GM13977 (cell line): ENCODE results near the gene NDRG3.
A peak's percentile ranks its signal among the peaks of the same experiment; 100 is the strongest.

Source experiments
- DNase-seq: peaks from one replicate; pipeline ENCODE4 v3.0.0; 2012; ENCODE audit warnings: low spot score
- in situ Hi-C: fragments of 300-500 bp; cut with MboI; formaldehyde crosslinking; loops from one replicate; pipeline ENCODE4 v1.12.0; 2022; ENCODE audit warnings: low sequenced_read_pairs, low pct_unique_long_range_greater_than_20kb, mixed read lengths, inconsistent platforms; ENCODE audit not compliant: unreplicated experiment
- TF ChIP-seq, protein P1 (sequence below): IDR thresholded peaks from 2 replicates; pipeline ENCODE4 v1.5.1; 2012; ENCODE audit warnings: mild to moderate bottlenecking, control low read depth; ENCODE audit not compliant: insufficient read depth; ENCODE audit errors: extremely low read depth, missing control alignments

NDRG3 gene

DNA sequence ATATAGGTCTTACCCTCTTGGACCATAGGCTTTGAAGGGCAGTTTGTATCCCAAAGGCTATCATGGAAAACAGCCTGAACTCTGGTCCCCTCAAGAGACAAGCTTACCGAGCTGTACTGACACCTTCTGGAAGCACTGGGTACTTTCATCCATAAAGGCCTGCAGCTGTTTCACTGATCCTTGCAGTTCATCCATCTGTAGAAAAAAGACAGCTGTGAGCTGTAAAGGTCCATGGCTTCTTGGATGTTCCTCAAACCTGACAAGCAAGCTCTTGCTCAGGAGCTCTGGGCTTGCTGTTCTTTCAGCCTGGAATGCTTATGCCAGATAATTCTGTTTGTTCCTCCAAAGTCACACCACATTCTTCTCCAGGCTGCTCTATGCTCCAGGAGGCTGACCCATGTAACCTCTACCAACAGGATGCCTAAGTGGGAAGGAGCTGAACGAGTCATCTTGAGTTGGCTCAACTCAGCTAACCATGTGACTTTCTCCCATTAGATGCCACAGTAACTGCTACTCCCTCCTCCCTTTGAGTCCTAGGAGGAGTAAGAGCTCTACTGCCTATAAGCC is 8.8 kb upstream of the NDRG3 start:
- DNase-seq, result peak; percentile 58
- TF ChIP-seq, protein P1, sequence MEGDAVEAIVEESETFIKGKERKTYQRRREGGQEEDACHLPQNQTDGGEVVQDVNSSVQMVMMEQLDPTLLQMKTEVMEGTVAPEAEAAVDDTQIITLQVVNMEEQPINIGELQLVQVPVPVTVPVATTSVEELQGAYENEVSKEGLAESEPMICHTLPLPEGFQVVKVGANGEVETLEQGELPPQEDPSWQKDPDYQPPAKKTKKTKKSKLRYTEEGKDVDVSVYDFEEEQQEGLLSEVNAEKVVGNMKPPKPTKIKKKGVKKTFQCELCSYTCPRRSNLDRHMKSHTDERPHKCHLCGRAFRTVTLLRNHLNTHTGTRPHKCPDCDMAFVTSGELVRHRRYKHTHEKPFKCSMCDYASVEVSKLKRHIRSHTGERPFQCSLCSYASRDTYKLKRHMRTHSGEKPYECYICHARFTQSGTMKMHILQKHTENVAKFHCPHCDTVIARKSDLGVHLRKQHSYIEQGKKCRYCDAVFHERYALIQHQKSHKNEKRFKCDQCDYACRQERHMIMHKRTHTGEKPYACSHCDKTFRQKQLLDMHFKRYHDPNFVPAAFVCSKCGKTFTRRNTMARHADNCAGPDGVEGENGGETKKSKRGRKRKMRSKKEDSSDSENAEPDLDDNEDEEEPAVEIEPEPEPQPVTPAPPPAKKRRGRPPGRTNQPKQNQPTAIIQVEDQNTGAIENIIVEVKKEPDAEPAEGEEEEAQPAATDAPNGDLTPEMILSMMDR, result peak; percentile 66
- in situ Hi-C loops, result no loop called here

- in situ Hi-C loops, result no loop called here
- DNase-seq, result no peak
- TF ChIP-seq, protein P1, result no peak
Measured at GRCh38 chr20:36752582-36752981, 6.7 kb upstream of the NDRG3 start.

GRCh38 chr20:36745234-36745926 is 510 bp downstream of the NDRG3 start:
- no peak for DNase-seq
- TF ChIP-seq, protein P1, result peak; percentile 16

GRCh38 chr20:36744764-36745191 is 1.1 kb downstream of the NDRG3 start:
- in situ Hi-C loops, result no loop called here
- no peak for DNase-seq
- TF ChIP-seq, protein P1, result no peak

More at GRCh38 chr20:36745234-36745926, 510 bp downstream of the NDRG3 start:
- in situ Hi-C loops, result no loop called here

- TF ChIP-seq, protein P1, result no peak
- DNase-seq, result no peak
- in situ Hi-C loops, result no loop called here
Measured at GRCh38 chr20:36744243-36744642, 1.6 kb downstream of the NDRG3 start.

DNA sequence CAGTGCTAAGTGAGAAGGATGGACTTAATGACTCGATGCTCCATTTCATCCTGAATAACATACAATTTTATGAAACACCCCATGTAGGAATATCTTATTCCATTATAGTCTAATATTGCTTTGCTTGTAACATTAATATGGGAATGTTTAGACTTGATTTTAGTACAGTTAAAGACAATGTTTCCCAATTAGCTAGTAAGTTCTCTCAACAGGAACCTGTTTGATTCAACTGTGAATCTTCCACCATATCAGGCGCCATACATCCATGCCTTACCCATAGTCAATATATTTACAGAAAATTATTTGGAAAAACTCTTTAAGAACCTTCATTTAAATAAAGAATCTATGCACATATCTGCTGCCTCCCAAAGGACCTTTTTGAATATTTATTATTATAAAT is 3.3 kb downstream of the NDRG3 start:
- in situ Hi-C loops, result no loop called here
- TF ChIP-seq, protein P1, result no peak

More for the DNA sequence above, 3.3 kb downstream of the NDRG3 start:
- no peak for DNase-seq
